KMS-11 (cell line): ENCODE measurements around the gene PDGFA.

Source experiments
- H2AFZ ChIP-seq: fragments of 200-600 bp; sonication (generic); 2 replicates; pipeline ENCODE4 v1.6.1; 2016; ENCODE audit warnings: antibody characterized with exemption, mixed run types, low read depth
- H3K27ac ChIP-seq: fragments of 200-600 bp; sonication (generic); 2 replicates; pipeline ENCODE4 v1.6.1; 2016; ENCODE audit warnings: mild to moderate bottlenecking, mixed run types
- H3K27me3 ChIP-seq: fragments of 200-600 bp; sonication (generic); 2 replicates; pipeline ENCODE4 v1.6.1; 2017; ENCODE audit warnings: mild to moderate bottlenecking, low read depth, mixed run types, moderate library complexity; ENCODE audit not compliant: insufficient read depth
- H3K36me3 ChIP-seq: fragments of 200-600 bp; sonication (generic); 2 replicates; pipeline ENCODE4 v1.6.1; 2017; ENCODE audit warnings: mild to moderate bottlenecking, mixed run types; ENCODE audit not compliant: insufficient read depth
- H3K4me1 ChIP-seq: fragments of 200-600 bp; sonication (generic); 2 replicates; pipeline ENCODE4 v1.6.1; 2016; ENCODE audit warnings: mild to moderate bottlenecking, low read depth, mixed run types; ENCODE audit not compliant: poor library complexity, severe bottlenecking
- H3K4me2 ChIP-seq: fragments of 200-600 bp; sonication (generic); 2 replicates; pipeline ENCODE4 v1.7.0; 2016; ENCODE audit warnings: mild to moderate bottlenecking, mixed run types
- H3K4me3 ChIP-seq: fragments of 200-600 bp; sonication (generic); IDR thresholded peaks from 2 replicates; pipeline ENCODE4 v1.6.1; 2017; ENCODE audit warnings: low read depth, low read length, mixed read lengths; ENCODE audit not compliant: insufficient read depth
- H3K79me2 ChIP-seq: fragments of 200-600 bp; sonication (generic); 2 replicates; pipeline ENCODE4 v1.6.1; 2016; ENCODE audit warnings: low read depth, mixed run types; ENCODE audit not compliant: insufficient read depth
- H3K9ac ChIP-seq: fragments of 200-600 bp; sonication (generic); 2 replicates; pipeline ENCODE4 v1.6.1; 2016; ENCODE audit warnings: mild to moderate bottlenecking, mixed run types
- H4K20me1 ChIP-seq: fragments of 200-600 bp; sonication (generic); 2 replicates; pipeline ENCODE4 v1.6.1; 2016; ENCODE audit warnings: mild to moderate bottlenecking, mixed run types; ENCODE audit not compliant: insufficient read depth
- CTCF ChIP-seq: fragments of 200-600 bp; sonication (generic); conservative IDR thresholded peaks from 2 replicates; pipeline ENCODE4 v1.6.1; 2017; ENCODE audit warnings: low read depth, mild to moderate bottlenecking, antibody characterized with exemption, low read length, moderate library complexity, mixed read lengths

PDGFA gene

GRCh38 chr7:504221-505111 is 15.2 kb downstream of the PDGFA start:
- Histone ChIP-seq H4K20me1 (no peaks in the 10 kb centered on the region), H3K9ac (no peak overlapping the region), H3K4me2 (no peak overlapping the region)

GRCh38 chr7:503575-504111 is 16.0 kb downstream of the PDGFA start:
- H3K4me3 ChIP-seq = no peak overlapping the region
- no peak overlapping the region for H3K27ac ChIP-seq
- H3K9ac ChIP-seq = no peak overlapping the region
- no peaks in the 10 kb centered on the region for H3K36me3 ChIP-seq
- H4K20me1 ChIP-seq = no peaks in the 10 kb centered on the region
- no peak for TF ChIP-seq CTCF
- no peak overlapping the region for H3K4me2 ChIP-seq
- H3K79me2 ChIP-seq = no peaks in the 10 kb centered on the region
- H3K4me1 ChIP-seq = no peaks in the 10 kb centered on the region
- H3K27me3 ChIP-seq = peaks cover 55% of the 10 kb centered on the region
- no peak overlapping the region for H2AFZ ChIP-seq

More at GRCh38 chr7:504221-505111, 15.2 kb downstream of the PDGFA start:
- Histone ChIP-seq H3K79me2 (no peaks in the 10 kb centered on the region), H3K36me3 (no peaks in the 10 kb centered on the region), H3K4me3 (no peak overlapping the region), H3K27me3 (peaks cover 55% of the 10 kb centered on the region), H3K27ac (no peak overlapping the region), H2AFZ (no peak overlapping the region), H3K4me1 (no peaks in the 10 kb centered on the region)
- no peak for TF ChIP-seq CTCF

- Histone ChIP-seq H3K4me3 (no peak overlapping the region), H3K36me3 (no peaks in the 10 kb centered on the region), H3K4me2 (no peak overlapping the region), H3K27ac (no peak overlapping the region), H2AFZ (no peak overlapping the region), H3K9ac (no peak overlapping the region), H3K4me1 (no peaks in the 10 kb centered on the region), H4K20me1 (no peaks in the 10 kb centered on the region), H3K27me3 (peaks cover 52% of the 10 kb centered on the region), H3K79me2 (no peaks in the 10 kb centered on the region)
- TF ChIP-seq CTCF = no peak
Observed at GRCh38 chr7:502296-502695, 17.4 kb downstream of the PDGFA start.

- H3K27me3 ChIP-seq = peaks cover 55% of the 10 kb centered on the region
- no peak overlapping the region for H3K9ac ChIP-seq
- no peak overlapping the region for H3K4me3 ChIP-seq
- no peak overlapping the region for H3K27ac ChIP-seq
- no peaks in the 10 kb centered on the region for H4K20me1 ChIP-seq
- no peak overlapping the region for H2AFZ ChIP-seq
- no peaks in the 10 kb centered on the region for H3K4me1 ChIP-seq
- H3K79me2 ChIP-seq = no peaks in the 10 kb centered on the region
- no peak overlapping the region for H3K4me2 ChIP-seq
- no peak for TF ChIP-seq CTCF
- H3K36me3 ChIP-seq = no peaks in the 10 kb centered on the region
Observed at GRCh38 chr7:501526-501925, 18.1 kb downstream of the PDGFA start.
